Trophoblast cell (in vitro differentiated cells and primary cell): ENCODE results near the gene DCLK2.

Experiments
- DNase-seq, 2 donors: peaks; one replicate each; pipeline ENCODE4 v3.0.0-alpha.2; 2016
- H2AFZ ChIP-seq: 2 replicates; pipeline ENCODE4 v1.6.1; 2013; ENCODE audit warnings: low read length, moderate library complexity, mild to moderate bottlenecking; ENCODE audit not compliant: insufficient read depth, poor library complexity
- H2AK5ac ChIP-seq: 2 replicates; pipeline ENCODE4 v1.6.1; 2013; ENCODE audit warnings: mild to moderate bottlenecking, low read length
- H2BK120ac ChIP-seq: 2 replicates; pipeline ENCODE4 v1.6.1; 2013; ENCODE audit warnings: low read length, mild to moderate bottlenecking, moderate library complexity; ENCODE audit not compliant: insufficient read depth, poor library complexity
- H2BK12ac ChIP-seq: 2 replicates; pipeline ENCODE4 v1.6.1; 2013; ENCODE audit warnings: mild to moderate bottlenecking, low read length, moderate library complexity
- H2BK5ac ChIP-seq: 2 replicates; pipeline ENCODE4 v1.6.1; 2013; ENCODE audit warnings: low read length, low read depth, moderate library complexity, mild to moderate bottlenecking; ENCODE audit not compliant: poor library complexity
- H3K14ac ChIP-seq: 2 replicates; pipeline ENCODE4 v1.6.1; 2013; ENCODE audit warnings: mild to moderate bottlenecking, low read length
- H3K18ac ChIP-seq: 2 replicates; pipeline ENCODE4 v1.6.1; 2013; ENCODE audit warnings: mild to moderate bottlenecking, low read length
- H3K23ac ChIP-seq: 2 replicates; pipeline ENCODE4 v1.6.1; 2013; ENCODE audit warnings: low read length
- H3K27ac ChIP-seq: 2 replicates; pipeline ENCODE4 v1.5.1; 2013; ENCODE audit warnings: low read depth, mild to moderate bottlenecking, inconsistent platforms, low read length, moderate library complexity
- H3K27me3 ChIP-seq: 2 replicates; pipeline ENCODE4 v1.6.1; 2013; ENCODE audit warnings: inconsistent platforms, mild to moderate bottlenecking, low read length, moderate library complexity; ENCODE audit not compliant: insufficient read depth
- H3K36me3 ChIP-seq, 2 experiments: 1 replicate in 1 of 2; 2 replicates in 1 of 2; pipeline ENCODE4 v1.6.1; 2013; ENCODE audit warnings: low read length in 2 of 2, mild to moderate bottlenecking in 2 of 2, moderate library complexity in 1 of 2; ENCODE audit not compliant: insufficient read depth in 2 of 2, control insufficient read depth in 1 of 2
- H3K4ac ChIP-seq: 2 replicates; pipeline ENCODE4 v1.6.1; 2013; ENCODE audit warnings: low read depth, mild to moderate bottlenecking, low read length, moderate library complexity
- H3K4me1 ChIP-seq, 2 experiments: 1 replicate in 1 of 2; 2 replicates in 1 of 2; pipeline ENCODE4 v1.6.1; 2013; ENCODE audit warnings: low read length in 2 of 2, mild to moderate bottlenecking in 2 of 2, moderate library complexity in 1 of 2; ENCODE audit not compliant: insufficient read depth in 2 of 2, control insufficient read depth in 1 of 2
- H3K4me2 ChIP-seq: 2 replicates; pipeline ENCODE4 v1.6.1; 2013; ENCODE audit warnings: inconsistent platforms, mild to moderate bottlenecking, low read length, moderate library complexity
- H3K4me3 ChIP-seq: 2 replicates; pipeline ENCODE4 v1.5.1; 2013; ENCODE audit warnings: mild to moderate bottlenecking, low read depth, low read length, inconsistent platforms
- H3K79me1 ChIP-seq: one replicate; pipeline ENCODE4 v1.6.1; 2013; ENCODE audit warnings: low read length
- H3K79me2 ChIP-seq: 2 replicates; pipeline ENCODE4 v1.6.1; 2013; ENCODE audit warnings: low read length, mild to moderate bottlenecking; ENCODE audit not compliant: control insufficient read depth, insufficient read depth, poor library complexity
- H3K9ac ChIP-seq: 2 replicates; pipeline ENCODE4 v1.6.1; 2013; ENCODE audit warnings: mild to moderate bottlenecking, low read length
- H3K9me3 ChIP-seq: 2 replicates; pipeline ENCODE4 v1.6.1; 2013; ENCODE audit warnings: low read depth, mild to moderate bottlenecking, control low read depth, inconsistent platforms, low read length; ENCODE audit not compliant: insufficient read depth
- H4K12ac ChIP-seq: 2 replicates; pipeline ENCODE4 v1.6.1; 2013; ENCODE audit warnings: low read depth, mild to moderate bottlenecking, low read length, moderate library complexity
- H4K8ac ChIP-seq: 2 replicates; pipeline ENCODE4 v1.6.1; 2013; ENCODE audit warnings: low read depth, mild to moderate bottlenecking, low read length, moderate library complexity
- H4K91ac ChIP-seq: one replicate; pipeline ENCODE4 v1.6.1; 2013; ENCODE audit warnings: low read depth, mild to moderate bottlenecking, low read length, moderate library complexity
- WGBS: extraction: QIAGEN DNeasy Blood & Tissue Kit; methylation state at CpG from one replicate; pipeline ENCODE4 v1.1.7; 2013; ENCODE audit warnings: missing lambda C conversion rate; ENCODE audit not compliant: insufficient read length, insufficient coverage; ENCODE audit errors: extremely low coverage; 5-methylcytosine and 5-hydroxymethylcytosine counted together

Gene DCLK2

GRCh38 chr4:150080337-150080736, 2.1 kb downstream of the DCLK2 start:
- H2BK12ac ChIP-seq = no peak overlapping the region
- no peaks in the 10 kb centered on the region for H3K9me3 ChIP-seq
- no peak overlapping the region for H2BK120ac ChIP-seq
- no peak overlapping the region for H2AK5ac ChIP-seq
- H3K27ac ChIP-seq = no peak overlapping the region
- no peak overlapping the region for H4K91ac ChIP-seq
- no peaks in the 10 kb centered on the region for H3K79me1 ChIP-seq
- H3K79me2 ChIP-seq = no peaks in the 10 kb centered on the region
- no peak overlapping the region for H3K18ac ChIP-seq
- no peak overlapping the region for H3K23ac ChIP-seq
- H4K12ac ChIP-seq = no peak overlapping the region
- peak; percentile 75 to 95 for DNase-seq
- H4K8ac ChIP-seq = no peak overlapping the region
- H2BK5ac ChIP-seq = no peak overlapping the region
- H3K4ac ChIP-seq = no peak overlapping the region
- no peak overlapping the region for H2AFZ ChIP-seq
- no peak overlapping the region for H3K14ac ChIP-seq
- H3K36me3 ChIP-seq = no peaks in the 10 kb centered on the region
- WGBS = no CpG with 5 or more reads among the region's 5 CpGs
- H3K4me1 ChIP-seq = peaks cover 7 to 10% of the 10 kb centered on the region in 2 experiments
- H3K9ac ChIP-seq = no peak overlapping the region
- H3K4me2 ChIP-seq = no peak overlapping the region
- no peak overlapping the region for H3K4me3 ChIP-seq
- H3K27me3 ChIP-seq = peaks cover 24% of the 10 kb centered on the region

- no peaks in the 10 kb centered on the region for H3K9me3 ChIP-seq
- no peak overlapping the region for H3K4me2 ChIP-seq
- no peaks in the 10 kb centered on the region for H3K79me2 ChIP-seq
- WGBS = no CpG with 5 or more reads among the region's 1 CpG
- no peaks in the 10 kb centered on the region for H3K79me1 ChIP-seq
- no peak overlapping the region for H2AFZ ChIP-seq
- peaks cover 24% of the 10 kb centered on the region for H3K27me3 ChIP-seq
- H3K4me1 ChIP-seq = peaks cover 7 to 10% of the 10 kb centered on the region in 2 experiments
- no peak overlapping the region for H3K18ac ChIP-seq
- H4K91ac ChIP-seq = no peak overlapping the region
- no peak overlapping the region for H3K27ac ChIP-seq
- H3K36me3 ChIP-seq = no peaks in the 10 kb centered on the region
- no peak overlapping the region for H2AK5ac ChIP-seq
- H4K8ac ChIP-seq = no peak overlapping the region
- H3K4me3 ChIP-seq = no peak overlapping the region
- no peak overlapping the region for H4K12ac ChIP-seq
- no peak overlapping the region for H2BK5ac ChIP-seq
- DNase-seq = peak in 1 of 2 donors; percentile 62
- no peak overlapping the region for H2BK12ac ChIP-seq
- H3K4ac ChIP-seq = no peak overlapping the region
- H3K14ac ChIP-seq = no peak overlapping the region
- H2BK120ac ChIP-seq = no peak overlapping the region
- H3K9ac ChIP-seq = no peak overlapping the region
- H3K23ac ChIP-seq = no peak overlapping the region
Observed at GRCh38 chr4:150080875-150081274, 2.6 kb downstream of the DCLK2 start.

- no peaks in the 10 kb centered on the region for H3K9me3 ChIP-seq
- no peak overlapping the region for H3K14ac ChIP-seq
- H3K9ac ChIP-seq = no peak overlapping the region
- no peak for DNase-seq
- no peak overlapping the region for H4K12ac ChIP-seq
- H3K4me1 ChIP-seq = peaks cover 7 to 10% of the 10 kb centered on the region in 2 experiments
- no peak overlapping the region for H2AFZ ChIP-seq
- no peak overlapping the region for H2BK12ac ChIP-seq
- H4K91ac ChIP-seq = no peak overlapping the region
- H4K8ac ChIP-seq = no peak overlapping the region
- H3K27ac ChIP-seq = no peak overlapping the region
- H3K18ac ChIP-seq = no peak overlapping the region
- no peak overlapping the region for H3K4me3 ChIP-seq
- no peaks in the 10 kb centered on the region for H3K79me2 ChIP-seq
- no peaks in the 10 kb centered on the region for H3K79me1 ChIP-seq
- no CpG with 5 or more reads among the region's 1 CpG for WGBS
- H3K27me3 ChIP-seq = peaks cover 24% of the 10 kb centered on the region
- H3K36me3 ChIP-seq = no peaks in the 10 kb centered on the region
- no peak overlapping the region for H2BK5ac ChIP-seq
- no peak overlapping the region for H3K4ac ChIP-seq
- H3K4me2 ChIP-seq = no peak overlapping the region
- no peak overlapping the region for H2AK5ac ChIP-seq
- no peak overlapping the region for H3K23ac ChIP-seq
- no peak overlapping the region for H2BK120ac ChIP-seq
Observed at GRCh38 chr4:150082241-150082640, 4.0 kb downstream of the DCLK2 start.

- Histone ChIP-seq H3K4me3 (no peak overlapping the region), H3K14ac (no peak overlapping the region), H3K79me1 (no peaks in the 10 kb centered on the region), H2BK5ac (no peak overlapping the region), H3K27ac (no peak overlapping the region), H3K79me2 (no peaks in the 10 kb centered on the region), H3K4me1 (no peaks in the 10 kb centered on the region), H2AK5ac (no peak overlapping the region), H3K23ac (no peak overlapping the region), H4K12ac (no peak overlapping the region), H4K8ac (no peak overlapping the region), H3K9ac (no peak overlapping the region), H2BK12ac (no peak overlapping the region), H4K91ac (no peak overlapping the region), H3K27me3 (no peaks in the 10 kb centered on the region), H3K18ac (no peak overlapping the region), H3K9me3 (no peaks in the 10 kb centered on the region), H3K4me2 (no peak overlapping the region), H3K4ac (no peak overlapping the region), H2BK120ac (no peak overlapping the region), H3K36me3 (no peaks in the 10 kb centered on the region), H2AFZ (no peak overlapping the region)
- peak; percentile 33 to 91 for DNase-seq
- WGBS = no CpG with 5 or more reads among the region's 4 CpGs
Observed at GRCh38 chr4:150087006-150087405, 8.8 kb downstream of the DCLK2 start.
